ENCODE data around the gene PAXIP1.

- TF ChIP-seq ETV6 (conservative IDR thresholded peaks at IDR 0.05 in 1 of 2, IDR thresholded peaks at IDR 0.05 in 1 of 2; ENCODE audit: borderline replicate concordance in 1 of 2, low read depth in 1 of 2) (no peak), SUZ12 (IDR thresholded peaks at IDR 0.05; ENCODE audit: unreplicated experiment) (no peak), REST (IDR thresholded peaks at IDR 0.05; ENCODE audit: low read depth, low read length) (no peak), SP1 (IDR thresholded peaks at IDR 0.05; ENCODE audit: low read depth, low read length) (no peak), ESRRA (IDR thresholded peaks at IDR 0.05; ENCODE audit: low read length) (no peak), SREBF2 (IDR thresholded peaks at IDR 0.05; ENCODE audit: low read length) (no peak), ZNF592 (IDR thresholded peaks at IDR 0.05) (no peak)
These were observed 91.9 kb downstream of the PAXIP1 start for GRCh38 chr7:154910977-154911376.

All from GM12878 (cell line).